Neural progenitor cell (in vitro differentiated cells): ENCODE results near the gene PLA2R1.

Source experiments
- CTCF ChIP-seq: fragments of 200-600 bp; sonication (generic); IDR thresholded peaks from 2 replicates; pipeline ENCODE4 v1.5.1; 2017; ENCODE audit warnings: antibody characterized with exemption, mild to moderate bottlenecking
- EZH2 ChIP-seq: fragments of 200-600 bp; sonication (generic); IDR thresholded peaks from 2 replicates; pipeline ENCODE4 v1.6.1; 2017; ENCODE audit warnings: antibody characterized with exemption, mild to moderate bottlenecking, moderate library complexity

- TF ChIP-seq CTCF: no peak
- TF ChIP-seq EZH2: no peak
Measured at GRCh38 chr2:160028431-160029269, 33.8 kb downstream of the PLA2R1 start.
